ENCODE measurements around the gene LTO1. TPM values are rescaled to one million over a fixed set of nuclear protein-coding genes. Genes with fewer than 3 reads are reported as not detected.

Gene LTO1
- total and polyA plus RNA-seq, 10 of the 15 experiments (the other 5 are each of a cell fraction or from before 2014, with no cell fraction given), result 2.6 to 27.5 (median 14.4) TPM

- in situ Hi-C loops (cut with MboI), result no loop called here
- TF ChIP-seq RELA (IDR thresholded peaks at IDR 0.05; ENCODE audit: borderline replicate concordance, partially characterized antibody), result no peak
- no peak for TF ChIP-seq POU2F2 (IDR thresholded peaks at IDR 0.05; ENCODE audit: borderline replicate concordance, low read depth, low read length)
- no peak for TF ChIP-seq NRF1 (conservative IDR thresholded peaks at IDR 0.05; ENCODE audit: low read depth, low read length)
- no peak for TF ChIP-seq RUNX3 (IDR thresholded peaks at IDR 0.05; ENCODE audit: low read length)
- TF ChIP-seq SMAD1 (IDR thresholded peaks at IDR 0.05; ENCODE audit: low read depth, partially characterized antibody), result no peak
- TF ChIP-seq HDAC2 (IDR thresholded peaks at IDR 0.05), result no peak
- TF ChIP-seq IRF5 (IDR thresholded peaks at IDR 0.05; ENCODE audit: borderline replicate concordance), result no peak
- TF ChIP-seq PAX5 (IDR thresholded peaks at IDR 0.05; ENCODE audit: borderline replicate concordance, low read depth, low read length), result no peak
- no peak for TF ChIP-seq SMAD5 (IDR thresholded peaks at IDR 0.05; ENCODE audit: low read depth)
- no peak for TF ChIP-seq NFXL1 (IDR thresholded peaks at IDR 0.05; ENCODE audit: borderline replicate concordance)
- TF ChIP-seq ZNF207 (IDR thresholded peaks at IDR 0.05; ENCODE audit: borderline replicate concordance), result no peak
- TF ChIP-seq CHD1 (IDR thresholded peaks at IDR 0.05; ENCODE audit: low read depth, low read length), result no peak
- no peak for TF ChIP-seq TCF7 (IDR thresholded peaks at IDR 0.05; ENCODE audit: borderline replicate concordance)
- TF ChIP-seq, protein P1, sequence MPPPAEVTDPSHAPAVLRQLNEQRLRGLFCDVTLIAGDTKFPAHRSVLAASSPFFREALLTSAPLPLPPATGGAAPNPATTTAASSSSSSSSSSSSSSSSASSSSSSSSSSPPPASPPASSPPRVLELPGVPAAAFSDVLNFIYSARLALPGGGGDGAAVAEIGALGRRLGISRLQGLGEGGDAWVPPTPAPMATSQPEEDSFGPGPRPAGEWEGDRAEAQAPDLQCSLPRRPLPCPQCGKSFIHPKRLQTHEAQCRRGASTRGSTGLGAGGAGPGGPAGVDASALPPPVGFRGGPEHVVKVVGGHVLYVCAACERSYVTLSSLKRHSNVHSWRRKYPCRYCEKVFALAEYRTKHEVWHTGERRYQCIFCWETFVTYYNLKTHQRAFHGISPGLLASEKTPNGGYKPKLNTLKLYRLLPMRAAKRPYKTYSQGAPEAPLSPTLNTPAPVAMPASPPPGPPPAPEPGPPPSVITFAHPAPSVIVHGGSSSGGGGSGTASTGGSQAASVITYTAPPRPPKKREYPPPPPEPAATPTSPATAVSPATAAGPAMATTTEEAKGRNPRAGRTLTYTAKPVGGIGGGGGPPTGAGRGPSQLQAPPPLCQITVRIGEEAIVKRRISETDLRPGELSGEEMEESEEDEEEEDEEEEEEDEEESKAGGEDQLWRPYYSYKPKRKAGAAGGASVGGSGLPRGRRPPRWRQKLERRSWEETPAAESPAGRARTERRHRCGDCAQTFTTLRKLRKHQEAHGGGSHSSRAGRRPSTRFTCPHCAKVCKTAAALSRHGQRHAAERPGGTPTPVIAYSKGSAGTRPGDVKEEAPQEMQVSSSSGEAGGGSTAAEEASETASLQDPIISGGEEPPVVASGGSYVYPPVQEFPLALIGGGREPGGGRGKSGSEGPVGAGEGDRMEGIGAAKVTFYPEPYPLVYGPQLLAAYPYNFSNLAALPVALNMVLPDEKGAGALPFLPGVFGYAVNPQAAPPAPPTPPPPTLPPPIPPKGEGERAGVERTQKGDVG (CRISPR knock-in tag; IDR thresholded peaks at IDR 0.05), result no peak
- TF ChIP-seq RCOR1 (conservative IDR thresholded peaks at IDR 0.05; ENCODE audit: low read depth, low read length), result no peak
- TF ChIP-seq ASH2L (IDR thresholded peaks at IDR 0.05; ENCODE audit: borderline replicate concordance, low read depth), result no peak
- TF ChIP-seq SP1 (IDR thresholded peaks at IDR 0.05; ENCODE audit: low read depth, low read length), result no peak
- TF ChIP-seq CREM (IDR thresholded peaks at IDR 0.05; ENCODE audit: low read depth), result no peak
- TF ChIP-seq, protein P2, sequence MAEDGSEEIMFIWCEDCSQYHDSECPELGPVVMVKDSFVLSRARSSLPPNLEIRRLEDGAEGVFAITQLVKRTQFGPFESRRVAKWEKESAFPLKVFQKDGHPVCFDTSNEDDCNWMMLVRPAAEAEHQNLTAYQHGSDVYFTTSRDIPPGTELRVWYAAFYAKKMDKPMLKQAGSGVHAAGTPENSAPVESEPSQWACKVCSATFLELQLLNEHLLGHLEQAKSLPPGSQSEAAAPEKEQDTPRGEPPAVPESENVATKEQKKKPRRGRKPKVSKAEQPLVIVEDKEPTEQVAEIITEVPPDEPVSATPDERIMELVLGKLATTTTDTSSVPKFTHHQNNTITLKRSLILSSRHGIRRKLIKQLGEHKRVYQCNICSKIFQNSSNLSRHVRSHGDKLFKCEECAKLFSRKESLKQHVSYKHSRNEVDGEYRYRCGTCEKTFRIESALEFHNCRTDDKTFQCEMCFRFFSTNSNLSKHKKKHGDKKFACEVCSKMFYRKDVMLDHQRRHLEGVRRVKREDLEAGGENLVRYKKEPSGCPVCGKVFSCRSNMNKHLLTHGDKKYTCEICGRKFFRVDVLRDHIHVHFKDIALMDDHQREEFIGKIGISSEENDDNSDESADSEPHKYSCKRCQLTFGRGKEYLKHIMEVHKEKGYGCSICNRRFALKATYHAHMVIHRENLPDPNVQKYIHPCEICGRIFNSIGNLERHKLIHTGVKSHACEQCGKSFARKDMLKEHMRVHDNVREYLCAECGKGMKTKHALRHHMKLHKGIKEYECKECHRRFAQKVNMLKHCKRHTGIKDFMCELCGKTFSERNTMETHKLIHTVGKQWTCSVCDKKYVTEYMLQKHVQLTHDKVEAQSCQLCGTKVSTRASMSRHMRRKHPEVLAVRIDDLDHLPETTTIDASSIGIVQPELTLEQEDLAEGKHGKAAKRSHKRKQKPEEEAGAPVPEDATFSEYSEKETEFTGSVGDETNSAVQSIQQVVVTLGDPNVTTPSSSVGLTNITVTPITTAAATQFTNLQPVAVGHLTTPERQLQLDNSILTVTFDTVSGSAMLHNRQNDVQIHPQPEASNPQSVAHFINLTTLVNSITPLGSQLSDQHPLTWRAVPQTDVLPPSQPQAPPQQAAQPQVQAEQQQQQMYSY (CRISPR knock-in tag; IDR thresholded peaks at IDR 0.05), result no peak
- TF ChIP-seq SREBF2 (IDR thresholded peaks at IDR 0.05; ENCODE audit: low read length), result no peak
- DNase-seq (ENCODE audit: low read depth, low spot score) (no peak), ATAC-seq (no peak), FAIRE-seq (no peak)
- ChIA-PET SMC1A (ENCODE audit: uncharacterized antibody, unreplicated experiment) (no interaction called here), CTCF (interaction anchor here (0.6 kb wide), 1 partner anchor 104 kb away, joined by 3 read pairs; no protein-coding TSS in a partner anchor), POLR2A (no interaction called here), RAD21 (ENCODE audit: unreplicated experiment) (no interaction called here)
- Histone ChIP-seq H3K27ac (ENCODE audit: control insufficient read depth, insufficient read depth) (no peak overlapping the region), H3K9me3 (replicated peaks; ENCODE audit: control insufficient read depth, insufficient read depth, low read length) (no peaks in the 10 kb centered on the region), H2AFZ (ENCODE audit: control insufficient read depth, low read depth, low read length) (no peak overlapping the region), H3K4me3 (no peak overlapping the region), H4K20me1 (ENCODE audit: control insufficient read depth, insufficient read depth) (no peaks in the 10 kb centered on the region), H3K36me3 (ENCODE audit: control insufficient read depth in 2 of 2, insufficient read depth in 2 of 2, low read length in 1 of 2) (no peaks in the 10 kb centered on the region), H3K27me3 (replicated peaks in 1 of 2; ENCODE audit: control insufficient read depth in 2 of 2, insufficient read depth in 2 of 2, low read length in 1 of 2) (peaks cover 0 to 2% of the 10 kb centered on the region in 2 experiments; a peak in 2 of 4 replicates), H3K4me1 (ENCODE audit: control insufficient read depth, insufficient read depth, low read length) (no peaks in the 10 kb centered on the region), H3K4me2 (ENCODE audit: control insufficient read depth, insufficient read depth) (no peak overlapping the region), H3K79me2 (ENCODE audit: control insufficient read depth, insufficient read depth, low read length) (no peaks in the 10 kb centered on the region), H3K9ac (ENCODE audit: control insufficient read depth, insufficient read depth, low read length) (no peak overlapping the region)
- WGBS (ENCODE audit: insufficient coverage, insufficient replicate concordance, low lambda C conversion rate, missing lambda C conversion rate), result 27% methylated on average over 10 of the region's 10 CpGs
- intact Hi-C loops (cut with micrococcal nuclease; ENCODE audit: unreplicated experiment), result no loop called here
- no TSS peak for BruUV-seq (replicated peaks)
Measured at GRCh38 chr11:69617682-69618081, 57.5 kb downstream of the LTO1 start.
